ENCODE data around the gene SLC28A1.

The SLC28A1 gene

DNA sequence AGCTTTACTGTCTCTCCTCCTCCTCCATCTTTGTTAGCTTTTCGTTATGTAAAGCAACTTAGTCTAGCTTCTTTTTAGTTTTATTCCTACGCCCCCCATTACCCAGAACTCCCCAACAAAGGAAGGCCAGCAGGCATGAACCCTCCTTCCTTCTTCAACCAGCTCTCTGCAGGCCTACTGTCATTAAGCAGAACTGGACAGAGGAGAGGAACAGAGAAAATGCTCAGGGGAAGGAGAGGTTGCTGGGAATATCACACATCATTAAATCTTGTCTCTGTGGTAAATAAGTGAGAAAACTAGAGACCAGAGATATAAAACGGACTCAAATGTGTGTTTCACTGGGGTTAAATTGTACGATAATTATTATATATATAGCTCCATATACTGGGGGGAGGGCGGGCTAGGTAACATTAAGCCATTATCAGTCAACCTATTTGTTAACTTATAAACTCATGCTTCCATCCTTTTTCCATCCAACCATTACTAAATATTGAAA, 19.3 kb upstream of the SLC28A1 start:
- Histone ChIP-seq H3K4me3 (IDR thresholded peaks at IDR 0.05; ENCODE audit: insufficient read depth, low read depth, low read length) (no peak overlapping the region), H3K9ac (no peak overlapping the region), H3K27me3 (ENCODE audit: insufficient read depth, low read depth) (no peaks in the 10 kb centered on the region), H2AFZ (ENCODE audit: low read depth) (no peak overlapping the region), H3K27ac (no peak overlapping the region), H4K20me1 (ENCODE audit: insufficient read depth) (no peaks in the 10 kb centered on the region), H3K79me2 (ENCODE audit: insufficient read depth, low read depth) (no peaks in the 10 kb centered on the region), H3K4me2 (no peak overlapping the region), H3K36me3 (ENCODE audit: insufficient read depth) (no peaks in the 10 kb centered on the region), H3K4me1 (ENCODE audit: low read depth, poor library complexity, severe bottlenecking) (no peaks in the 10 kb centered on the region)
- TF ChIP-seq, protein P1, sequence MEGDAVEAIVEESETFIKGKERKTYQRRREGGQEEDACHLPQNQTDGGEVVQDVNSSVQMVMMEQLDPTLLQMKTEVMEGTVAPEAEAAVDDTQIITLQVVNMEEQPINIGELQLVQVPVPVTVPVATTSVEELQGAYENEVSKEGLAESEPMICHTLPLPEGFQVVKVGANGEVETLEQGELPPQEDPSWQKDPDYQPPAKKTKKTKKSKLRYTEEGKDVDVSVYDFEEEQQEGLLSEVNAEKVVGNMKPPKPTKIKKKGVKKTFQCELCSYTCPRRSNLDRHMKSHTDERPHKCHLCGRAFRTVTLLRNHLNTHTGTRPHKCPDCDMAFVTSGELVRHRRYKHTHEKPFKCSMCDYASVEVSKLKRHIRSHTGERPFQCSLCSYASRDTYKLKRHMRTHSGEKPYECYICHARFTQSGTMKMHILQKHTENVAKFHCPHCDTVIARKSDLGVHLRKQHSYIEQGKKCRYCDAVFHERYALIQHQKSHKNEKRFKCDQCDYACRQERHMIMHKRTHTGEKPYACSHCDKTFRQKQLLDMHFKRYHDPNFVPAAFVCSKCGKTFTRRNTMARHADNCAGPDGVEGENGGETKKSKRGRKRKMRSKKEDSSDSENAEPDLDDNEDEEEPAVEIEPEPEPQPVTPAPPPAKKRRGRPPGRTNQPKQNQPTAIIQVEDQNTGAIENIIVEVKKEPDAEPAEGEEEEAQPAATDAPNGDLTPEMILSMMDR (conservative IDR thresholded peaks at IDR 0.05; ENCODE audit: low read depth, low read length), result no peak

DNA sequence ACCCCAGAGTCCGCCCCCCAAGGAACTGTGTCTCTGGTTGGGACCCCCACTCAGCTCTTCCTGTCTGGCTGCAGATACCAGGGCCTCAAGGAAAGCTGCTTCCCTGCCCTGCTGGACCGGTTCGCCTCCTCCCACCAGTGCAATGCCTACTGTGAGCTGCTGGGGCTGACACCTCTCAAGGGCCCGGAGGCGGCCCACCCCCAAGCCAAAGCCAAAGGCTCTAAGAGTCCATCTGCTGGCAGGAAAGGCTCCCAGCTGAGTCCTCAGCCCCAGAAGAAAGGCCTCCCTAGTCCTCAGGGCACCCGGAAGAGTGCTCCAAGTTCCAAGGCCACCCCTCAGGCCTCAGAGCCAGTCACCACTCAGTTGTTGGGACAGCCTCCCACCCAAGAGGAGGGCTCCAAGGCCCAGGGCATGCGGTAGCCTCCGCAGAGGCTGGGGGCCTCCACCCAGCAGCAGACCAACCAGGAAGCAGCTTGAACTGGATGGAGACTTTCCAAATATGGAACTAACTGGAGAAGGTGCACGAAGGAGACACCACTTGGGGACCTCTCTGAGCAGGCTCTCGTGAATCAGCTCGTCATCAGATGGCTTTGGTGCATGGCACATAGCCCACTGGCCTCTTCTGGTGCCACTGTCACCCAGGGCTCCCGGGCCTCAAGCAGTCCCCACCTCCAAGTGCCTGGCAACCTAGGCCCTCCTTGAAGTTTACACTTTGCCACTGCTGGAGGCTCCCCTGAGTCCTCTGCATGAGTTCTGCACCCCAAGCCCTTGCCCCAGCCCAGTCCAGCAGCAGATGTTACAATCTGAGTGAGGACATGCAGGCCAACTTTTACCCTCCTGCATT, 16.2 kb upstream of the SLC28A1 start:
- no peaks in the 10 kb centered on the region for H3K36me3 ChIP-seq (ENCODE audit: insufficient read depth)
- H3K27me3 ChIP-seq (ENCODE audit: insufficient read depth, low read depth), result no peaks in the 10 kb centered on the region
- H3K79me2 ChIP-seq (ENCODE audit: insufficient read depth, low read depth), result no peaks in the 10 kb centered on the region
- H3K4me3 ChIP-seq (IDR thresholded peaks at IDR 0.05; ENCODE audit: insufficient read depth, low read depth, low read length), result no peak overlapping the region
- H4K20me1 ChIP-seq (ENCODE audit: insufficient read depth), result no peaks in the 10 kb centered on the region
- H3K27ac ChIP-seq, result no peak overlapping the region
- TF ChIP-seq, protein P1 (conservative IDR thresholded peaks at IDR 0.05; ENCODE audit: low read depth, low read length), result no peak
- H2AFZ ChIP-seq (ENCODE audit: low read depth), result no peak overlapping the region
- H3K4me1 ChIP-seq (ENCODE audit: low read depth, poor library complexity, severe bottlenecking), result no peaks in the 10 kb centered on the region
- H3K4me2 ChIP-seq, result no peak overlapping the region
- H3K9ac ChIP-seq, result no peak overlapping the region

DNA sequence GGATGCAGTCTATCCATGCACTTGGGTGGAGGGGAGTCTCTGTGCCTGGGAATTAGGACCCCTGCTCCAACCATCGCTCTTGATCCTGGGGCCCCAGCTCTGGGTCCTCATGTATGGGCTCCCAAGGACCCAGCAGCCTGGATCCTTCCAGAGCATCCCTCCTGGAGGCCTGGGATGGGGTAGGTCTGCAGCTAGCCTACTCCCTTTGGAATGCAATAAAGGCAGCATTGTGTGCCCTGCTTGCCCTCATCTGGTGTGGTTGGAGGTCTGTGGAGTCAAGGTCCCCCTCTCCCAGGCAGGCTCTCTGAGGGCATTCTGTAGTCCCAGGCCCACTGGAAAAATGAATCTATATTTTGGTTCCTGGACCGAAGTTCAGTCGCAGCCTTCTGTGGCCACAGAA, 15.0 kb upstream of the SLC28A1 start:
- Histone ChIP-seq H3K4me1 (ENCODE audit: low read depth, poor library complexity, severe bottlenecking) (no peaks in the 10 kb centered on the region), H3K36me3 (ENCODE audit: insufficient read depth) (no peaks in the 10 kb centered on the region), H3K79me2 (ENCODE audit: insufficient read depth, low read depth) (no peaks in the 10 kb centered on the region), H4K20me1 (ENCODE audit: insufficient read depth) (no peaks in the 10 kb centered on the region), H3K4me2 (no peak overlapping the region), H2AFZ (ENCODE audit: low read depth) (no peak overlapping the region), H3K9ac (no peak overlapping the region), H3K27ac (no peak overlapping the region), H3K4me3 (IDR thresholded peaks at IDR 0.05; ENCODE audit: insufficient read depth, low read depth, low read length) (no peak overlapping the region), H3K27me3 (ENCODE audit: insufficient read depth, low read depth) (no peaks in the 10 kb centered on the region)
- TF ChIP-seq, protein P1 (conservative IDR thresholded peaks at IDR 0.05; ENCODE audit: low read depth, low read length), result no peak

DNA sequence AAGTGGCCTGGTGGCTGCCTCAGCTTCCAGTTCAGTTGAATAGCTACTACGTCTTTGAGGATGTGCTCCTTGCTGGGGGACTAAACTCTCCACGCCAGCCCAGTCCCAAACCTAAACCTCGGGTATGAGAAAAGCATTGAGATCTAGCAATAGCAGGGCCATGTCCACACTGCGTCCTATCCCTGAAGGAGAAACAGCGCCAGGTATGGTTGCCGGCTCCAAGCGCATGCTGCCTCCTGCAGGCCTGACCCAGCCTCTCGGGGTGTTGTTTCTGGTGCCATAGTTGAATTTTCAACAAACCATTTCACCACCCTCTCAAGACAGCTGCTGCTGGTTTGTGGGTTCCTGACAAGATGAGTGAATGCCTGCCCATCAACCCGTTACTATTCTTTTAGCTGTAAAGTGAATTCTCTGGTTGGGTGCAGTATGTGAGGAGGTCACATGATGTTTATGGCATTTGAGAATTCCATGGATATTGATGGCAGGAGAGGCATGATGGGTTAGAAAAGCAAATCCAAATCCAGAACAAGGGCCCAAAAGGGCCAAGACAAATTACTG, 13.0 kb upstream of the SLC28A1 start:
- Histone ChIP-seq H4K20me1 (ENCODE audit: insufficient read depth) (no peaks in the 10 kb centered on the region), H3K27me3 (ENCODE audit: insufficient read depth, low read depth) (no peaks in the 10 kb centered on the region), H3K79me2 (ENCODE audit: insufficient read depth, low read depth) (no peaks in the 10 kb centered on the region), H2AFZ (ENCODE audit: low read depth) (no peak overlapping the region), H3K27ac (no peak overlapping the region), H3K4me3 (IDR thresholded peaks at IDR 0.05; ENCODE audit: insufficient read depth, low read depth, low read length) (no peak overlapping the region), H3K4me2 (no peak overlapping the region), H3K4me1 (ENCODE audit: low read depth, poor library complexity, severe bottlenecking) (no peaks in the 10 kb centered on the region), H3K9ac (no peak overlapping the region), H3K36me3 (ENCODE audit: insufficient read depth) (no peaks in the 10 kb centered on the region)
- TF ChIP-seq, protein P1 (conservative IDR thresholded peaks at IDR 0.05; ENCODE audit: low read depth, low read length), result no peak

All from KMS-11 (cell line).